GM18873 (cell line): ENCODE data around the gene RNF34.
A peak's percentile ranks its signal among the peaks of the same experiment; 100 is the strongest.
"Not testable (repeated sequence)": the region's sequence is repeated elsewhere in the genome, so short reads cannot be mapped to it uniquely, and the experiment has no call there.

Experiments used
- ATAC-seq: cut with Tn5 transposase; IDR thresholded peaks from one replicate; pipeline ENCODE4 v1.9.1; 2021; ENCODE audit warnings: mild to moderate bottlenecking, moderate library complexity, moderate number of reproducible peaks; ENCODE audit not compliant: unreplicated experiment, low FRiP score

Gene RNF34

GRCh38 chr12:121399391-121400331 is at the start of gene RNF34:
TSS of gene RNF34 (plus strand) at chr12:121400118. CDS start at chr12:121400213, 95 bp downstream.
- peak; percentile 89 for ATAC-seq

GRCh38 chr12:121351820-121352681 is 47.9 kb upstream of the RNF34 start, which contains the start of gene ANAPC5:
TSS of gene ANAPC5 (minus strand) at chr12:121352411. CDS start at chr12:121352340, 71 bp downstream.
- ATAC-seq = peak; percentile 98

- no peak for ATAC-seq
Measured at GRCh38 chr12:121352682-121353018, 47.3 kb upstream of the RNF34 start.

- ATAC-seq = no peak
Measured at GRCh38 chr12:121355818-121356217, 44.1 kb upstream of the RNF34 start.

GRCh38 chr12:121356657-121357056 is 43.3 kb upstream of the RNF34 start:
- ATAC-seq = no peak

- no peak for ATAC-seq
Measured at GRCh38 chr12:121357331-121357730, 42.6 kb upstream of the RNF34 start.

GRCh38 chr12:121358073-121358472 is 41.8 kb upstream of the RNF34 start:
- no peak for ATAC-seq

GRCh38 chr12:121364683-121365121 is 35.2 kb upstream of the RNF34 start:
- ATAC-seq = no peak

- no peak for ATAC-seq
Measured at GRCh38 chr12:121365416-121366062, 34.4 kb upstream of the RNF34 start.

- no peak for ATAC-seq
Measured at GRCh38 chr12:121366063-121366459, 33.9 kb upstream of the RNF34 start.

GRCh38 chr12:121371404-121371803 is 28.5 kb upstream of the RNF34 start:
- ATAC-seq = no peak

- no peak for ATAC-seq
Measured at GRCh38 chr12:121373755-121374154, 26.2 kb upstream of the RNF34 start.

- ATAC-seq = not testable (repeated sequence)
Measured at GRCh38 chr12:121374336-121374735, 25.6 kb upstream of the RNF34 start.

GRCh38 chr12:121374945-121375584 is 24.9 kb upstream of the RNF34 start:
- not testable (repeated sequence) for ATAC-seq

GRCh38 chr12:121376754-121377697 is 22.9 kb upstream of the RNF34 start:
- no peak for ATAC-seq

- no peak for ATAC-seq
Measured at GRCh38 chr12:121378736-121379135, 21.2 kb upstream of the RNF34 start.

- ATAC-seq = no peak
Measured at GRCh38 chr12:121379945-121380344, 20.0 kb upstream of the RNF34 start.

- ATAC-seq = no peak
Measured at GRCh38 chr12:121383601-121384021, 16.3 kb upstream of the RNF34 start.

GRCh38 chr12:121384891-121385290 is 15.0 kb upstream of the RNF34 start:
- not testable (repeated sequence) for ATAC-seq
